GM18502 (cell line): ENCODE measurements around the gene SCFD1.
A peak's percentile ranks its signal among the peaks of the same experiment; 100 is the strongest.

Source experiments
- ATAC-seq: cut with Tn5 transposase; IDR thresholded peaks from one replicate; pipeline ENCODE4 v1.9.1; 2021; ENCODE audit warnings: mild to moderate bottlenecking; ENCODE audit not compliant: unreplicated experiment, poor library complexity

SCFD1 gene

GRCh38 chr14:30748343-30748742, 126.2 kb downstream of the SCFD1 start:
- ATAC-seq: no peak

- ATAC-seq: no peak
Observed at GRCh38 chr14:30751646-30752416, 129.7 kb downstream of the SCFD1 start.

- no peak for ATAC-seq
Observed at GRCh38 chr14:30753452-30753851, 131.3 kb downstream of the SCFD1 start.

GRCh38 chr14:30754778-30755177, 132.7 kb downstream of the SCFD1 start:
- no peak for ATAC-seq

GRCh38 chr14:30756594-30756993, 134.5 kb downstream of the SCFD1 start:
- ATAC-seq: no peak

- no peak for ATAC-seq
Observed at GRCh38 chr14:30757082-30757481, 135.0 kb downstream of the SCFD1 start.

GRCh38 chr14:30759172-30760125, 137.3 kb downstream of the SCFD1 start:
- no peak for ATAC-seq

GRCh38 chr14:30763891-30764290, 141.8 kb downstream of the SCFD1 start:
- no peak for ATAC-seq

- ATAC-seq: no peak
Observed at GRCh38 chr14:30767624-30768023, 145.5 kb downstream of the SCFD1 start.

GRCh38 chr14:30768791-30769190, 146.7 kb downstream of the SCFD1 start:
- no peak for ATAC-seq

GRCh38 chr14:30770376-30770775, 148.3 kb downstream of the SCFD1 start:
- ATAC-seq: no peak

GRCh38 chr14:30771595-30771994, 149.5 kb downstream of the SCFD1 start:
- no peak for ATAC-seq

- peak; percentile 71 for ATAC-seq
Observed at GRCh38 chr14:30779210-30779609, 157.1 kb downstream of the SCFD1 start.
